NT2/D1 (cell line): ENCODE data around the gene CASR.

Source experiments
- YY1 ChIP-seq: IDR thresholded peaks from 2 replicates; pipeline ENCODE4 v1.6.1; 2011; ENCODE audit not compliant: insufficient read length, insufficient read depth
- ZNF274 ChIP-seq: IDR thresholded peaks from 2 replicates; pipeline ENCODE4 v1.6.1; 2011; ENCODE audit warnings: mild to moderate bottlenecking, low read depth, low read length

- TF ChIP-seq YY1 (no peak), ZNF274 (no peak)
These were observed 132.2 kb downstream of the CASR start for GRCh38 chr3:122315619-122316018.
